NB4 (cell line): ENCODE data around the gene HLCS.

ENCODE experiments used
- POLR2A ChIP-seq: IDR thresholded peaks from 2 replicates; pipeline ENCODE4 v1.6.1; 2011; ENCODE audit warnings: mild to moderate bottlenecking; ENCODE audit not compliant: insufficient read length; ENCODE audit errors: extremely low read depth
- TF ChIP-seq, protein P1 (sequence below): IDR thresholded peaks from one replicate; pipeline ENCODE4 v1.5.1; 2012; ENCODE audit warnings: low read depth, low read length
- TF ChIP-seq, protein P2 (sequence below): IDR thresholded peaks from 2 replicates; pipeline ENCODE4 v1.6.1; 2011; ENCODE audit warnings: low read depth, low read length

DNA sequence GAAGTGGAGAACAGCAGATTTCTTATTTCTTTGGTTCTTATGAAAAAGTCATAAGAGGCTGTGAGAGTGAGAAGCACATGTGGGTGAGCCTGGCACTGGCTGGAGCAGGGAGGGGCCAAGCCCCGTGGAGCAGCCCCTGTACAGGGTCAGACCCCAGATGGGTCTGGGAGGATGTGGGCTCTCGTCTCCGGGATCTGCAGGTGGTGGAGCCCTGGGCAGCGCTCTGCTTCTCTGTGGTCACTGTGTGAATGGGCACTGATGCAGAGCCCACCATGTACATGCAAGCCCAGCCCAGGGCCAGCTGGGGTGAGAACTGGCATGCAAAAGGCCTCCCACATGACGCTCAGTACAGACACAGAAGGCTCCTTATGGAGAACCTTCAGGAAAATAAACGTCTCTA is 200.0 kb downstream of the HLCS start:
- TF ChIP-seq, protein P1, sequence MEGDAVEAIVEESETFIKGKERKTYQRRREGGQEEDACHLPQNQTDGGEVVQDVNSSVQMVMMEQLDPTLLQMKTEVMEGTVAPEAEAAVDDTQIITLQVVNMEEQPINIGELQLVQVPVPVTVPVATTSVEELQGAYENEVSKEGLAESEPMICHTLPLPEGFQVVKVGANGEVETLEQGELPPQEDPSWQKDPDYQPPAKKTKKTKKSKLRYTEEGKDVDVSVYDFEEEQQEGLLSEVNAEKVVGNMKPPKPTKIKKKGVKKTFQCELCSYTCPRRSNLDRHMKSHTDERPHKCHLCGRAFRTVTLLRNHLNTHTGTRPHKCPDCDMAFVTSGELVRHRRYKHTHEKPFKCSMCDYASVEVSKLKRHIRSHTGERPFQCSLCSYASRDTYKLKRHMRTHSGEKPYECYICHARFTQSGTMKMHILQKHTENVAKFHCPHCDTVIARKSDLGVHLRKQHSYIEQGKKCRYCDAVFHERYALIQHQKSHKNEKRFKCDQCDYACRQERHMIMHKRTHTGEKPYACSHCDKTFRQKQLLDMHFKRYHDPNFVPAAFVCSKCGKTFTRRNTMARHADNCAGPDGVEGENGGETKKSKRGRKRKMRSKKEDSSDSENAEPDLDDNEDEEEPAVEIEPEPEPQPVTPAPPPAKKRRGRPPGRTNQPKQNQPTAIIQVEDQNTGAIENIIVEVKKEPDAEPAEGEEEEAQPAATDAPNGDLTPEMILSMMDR, result no peak
- TF ChIP-seq POLR2A, result no peak
- TF ChIP-seq, protein P2, sequence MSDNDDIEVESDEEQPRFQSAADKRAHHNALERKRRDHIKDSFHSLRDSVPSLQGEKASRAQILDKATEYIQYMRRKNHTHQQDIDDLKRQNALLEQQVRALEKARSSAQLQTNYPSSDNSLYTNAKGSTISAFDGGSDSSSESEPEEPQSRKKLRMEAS, result no peak
